ENCODE data around the gene KSR2. TPM values are rescaled to one million over a fixed set of nuclear protein-coding genes. Genes with fewer than 3 reads are reported as not detected.

Gene KSR2
- total RNA-seq, 1 experiment from 2014 or later: 1.3 TPM

GRCh38 chr12:117685110-117685926 is 283.5 kb downstream of the KSR2 start:
- no peaks in the 10 kb centered on the region for H4K20me1 ChIP-seq (ENCODE audit: control insufficient read depth, insufficient read depth, insufficient read length)
- no peak overlapping the region for H3K56ac ChIP-seq (ENCODE audit: insufficient read length, low read depth, low read length)
- H3K4ac ChIP-seq (ENCODE audit: low read depth, low read length): no peak overlapping the region; the same call in 1 of the 2 replicates
- H3K27ac Mint-ChIP-seq: peak overlapping the region; percentile 89 to 96 (median 91); a peak in 6 of 7 replicates
- H3K27me3 Mint-ChIP-seq (ENCODE audit: low read depth): peaks cover 3% of the 10 kb centered on the region; the same call in 1 of the 2 replicates
- H3K9me3 ChIP-seq (ENCODE audit: control insufficient read depth, low read depth, low read length): no peaks in the 10 kb centered on the region
- no peak overlapping the region for H2BK20ac ChIP-seq (ENCODE audit: low read depth, low read length, poor library complexity, severe bottlenecking)
- no peak overlapping the region for H3K9ac ChIP-seq (ENCODE audit: extremely low read depth, insufficient read length, low read length)
- peaks cover 14 to 16% of the 10 kb centered on the region in 2 experiments for H3K4me1 Mint-ChIP-seq
- peak overlapping the region; percentile 46 for H3K18ac ChIP-seq (ENCODE audit: insufficient read length, low read depth, low read length)
- H3K27me3 ChIP-seq (ENCODE audit: insufficient read depth, low read length): no peaks in the 10 kb centered on the region
- H3K79me1 ChIP-seq (ENCODE audit: insufficient read depth, low read depth, low read length, poor library complexity, severe bottlenecking): no peaks in the 10 kb centered on the region
- WGBS (ENCODE audit: extremely low coverage, insufficient read length, low lambda C conversion rate): no CpG with 5 or more reads among the region's 13 CpGs
- H4K8ac ChIP-seq (replicated peaks; ENCODE audit: insufficient read length, low read depth, low read length): no peak overlapping the region
- no peak overlapping the region for H3K4me2 ChIP-seq (ENCODE audit: insufficient read depth, insufficient read length, low read length)
- peak overlapping the region; percentile 54 for H2AFZ ChIP-seq (ENCODE audit: low read length)
- no peaks in the 10 kb centered on the region for H3K9me3 Mint-ChIP-seq
- no peaks in the 10 kb centered on the region for H3K36me3 Mint-ChIP-seq (ENCODE audit: insufficient read depth in 1 of 3, low read depth in 3 of 3)
- no peak overlapping the region for H4K5ac ChIP-seq (ENCODE audit: insufficient read length, low read depth, low read length)
- H2BK120ac ChIP-seq (ENCODE audit: low read depth, low read length, poor library complexity, severe bottlenecking): peak overlapping the region; percentile 38
- H3T11ph ChIP-seq (ENCODE audit: low read length): no peak overlapping the region
- H3K27ac ChIP-seq (ENCODE audit: insufficient read length, low read depth, low read length): no peak overlapping the region
- peak; percentile 97 for DNase-seq
- no peak overlapping the region for H2BK15ac ChIP-seq (ENCODE audit: low read depth, low read length)
- no peak overlapping the region for H2BK12ac ChIP-seq (ENCODE audit: insufficient read length, low read depth, low read length)
- H2AK5ac ChIP-seq (ENCODE audit: insufficient read length, low read length): no peak overlapping the region
- no peaks in the 10 kb centered on the region for H3K23me2 ChIP-seq (ENCODE audit: insufficient read length, low read depth, low read length, poor library complexity, severe bottlenecking)
- no peaks in the 10 kb centered on the region for H3K79me2 ChIP-seq (ENCODE audit: insufficient read depth, low read length)
- H3K14ac ChIP-seq (ENCODE audit: insufficient read depth, low read length): peak overlapping the region; percentile 34; the same call in 1 of the 2 replicates
- H2BK5ac ChIP-seq (ENCODE audit: insufficient read length, low read length): no peak overlapping the region
- no peak overlapping the region for H3K23ac ChIP-seq (ENCODE audit: insufficient read length, low read depth, low read length)
- H3K4me1 ChIP-seq (ENCODE audit: insufficient read depth, low read length): peaks cover 4% of the 10 kb centered on the region; the same call in 1 of the 2 replicates
- peak; percentile 37; the same call in 2 of the 3 replicates for TF ChIP-seq CTCF (conservative IDR thresholded peaks at IDR 0.05)
- no peak overlapping the region for H3K4me3 Mint-ChIP-seq
- no peak overlapping the region for H4K91ac ChIP-seq (ENCODE audit: insufficient read length, low read depth, low read length)

Data from H9 (cell line).